Left ventricle myocardium inferior (tissue), 1 donor: Measurements from ENCODE around the gene HJV. TPM values are rescaled to one million over a fixed set of nuclear protein-coding genes. Genes with fewer than 3 reads are reported as not detected.

ENCODE experiments used
- DNase-seq: peaks from one replicate; pipeline ENCODE4 v3.0.0-alpha.2; 2020
- H3K27ac ChIP-seq: fragments of 200-600 bp; replicated peaks from 2 replicates; pipeline ENCODE4 v1.8.0; 2021
- H3K27me3 ChIP-seq: fragments of 200-600 bp; 2 replicates; pipeline ENCODE4 v1.8.0; 2021; ENCODE audit warnings: low read depth
- H3K36me3 ChIP-seq: fragments of 200-600 bp; 2 replicates; pipeline ENCODE4 v1.8.0; 2021
- H3K4me1 ChIP-seq: fragments of 200-600 bp; 2 replicates; pipeline ENCODE4 v1.8.0; 2021
- H3K4me3 ChIP-seq: fragments of 200-600 bp; 2 replicates; pipeline ENCODE4 v1.8.0; 2021; ENCODE audit warnings: mild to moderate bottlenecking, moderate library complexity
- H3K9me3 ChIP-seq: fragments of 200-600 bp; replicated peaks from 2 replicates; pipeline ENCODE4 v1.8.0; 2021
- intact Hi-C: fragments of 100-400 bp; cut with micrococcal nuclease; formaldehyde crosslinking; loops from one replicate; pipeline ENCODE4 v1.11.0; 2022
- total RNA-seq: library from RNA; stranded (reverse); fragmentation: NEBNext Ultra II Directional; extraction: Animal tissue kit (Norgen Biotek cat#: 25700); gene quantifications from one replicate; pipeline ENCODE4 v1.2.1, GENCODE V29; 2021
- TF ChIP-seq, protein P1 (sequence below): fragments of 200-600 bp; IDR thresholded peaks from 2 replicates; pipeline ENCODE4 v1.8.0; 2021; ENCODE audit warnings: antibody characterized with exemption, mild to moderate bottlenecking, borderline replicate concordance
- donor health status: DM: no; HTN: yes; CAD: no; lungs with severe emphysema.

The HJV gene
- total RNA-seq, 1 donor from 2014 or later = 90.3 TPM

DNA sequence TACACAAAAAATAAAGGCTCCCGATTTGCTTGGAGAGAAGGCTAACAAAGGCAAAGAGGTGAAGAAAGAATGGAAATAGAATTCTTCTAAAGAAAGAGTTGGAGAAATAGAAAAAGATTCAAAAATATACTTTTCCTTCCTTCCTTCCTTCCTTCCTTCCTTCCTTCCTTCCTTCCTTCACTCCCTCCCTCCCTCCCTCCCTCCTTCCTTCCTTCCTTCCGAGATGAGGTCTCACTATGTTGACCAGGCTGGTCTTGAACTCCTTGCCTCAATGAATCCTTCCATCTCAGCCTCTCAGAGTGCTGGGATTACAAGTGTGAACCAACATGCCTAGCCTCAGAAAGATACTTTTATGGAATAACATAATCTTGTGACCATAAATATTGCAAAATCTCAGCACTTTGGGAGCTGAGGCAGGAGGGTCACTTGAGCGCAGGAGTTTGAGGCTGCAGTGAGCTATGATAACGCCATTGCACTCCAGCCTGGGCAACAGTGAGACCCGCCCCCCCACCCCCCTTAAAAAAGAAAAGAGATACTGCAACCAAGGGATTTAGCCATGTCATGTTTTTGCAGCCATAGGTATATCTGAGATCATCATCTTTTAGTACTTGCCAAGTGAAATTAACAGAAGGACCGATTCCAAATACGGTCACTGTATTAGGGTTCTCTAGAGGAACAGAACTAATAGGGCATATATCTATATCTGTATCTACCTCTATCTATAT is 1.0 kb upstream of the HJV start:
- no peaks in the 10 kb centered on the region for H3K9me3 ChIP-seq
- H3K27me3 ChIP-seq = peaks cover 28% of the 10 kb centered on the region
- no peaks in the 10 kb centered on the region for H3K36me3 ChIP-seq
- H3K27ac ChIP-seq = peak overlapping the region; percentile 85
- DNase-seq = no peak
- peaks cover 22% of the 10 kb centered on the region for H3K4me1 ChIP-seq
- H3K4me3 ChIP-seq = no peak overlapping the region
- intact Hi-C loops = no loop called here
- TF ChIP-seq, protein P1, sequence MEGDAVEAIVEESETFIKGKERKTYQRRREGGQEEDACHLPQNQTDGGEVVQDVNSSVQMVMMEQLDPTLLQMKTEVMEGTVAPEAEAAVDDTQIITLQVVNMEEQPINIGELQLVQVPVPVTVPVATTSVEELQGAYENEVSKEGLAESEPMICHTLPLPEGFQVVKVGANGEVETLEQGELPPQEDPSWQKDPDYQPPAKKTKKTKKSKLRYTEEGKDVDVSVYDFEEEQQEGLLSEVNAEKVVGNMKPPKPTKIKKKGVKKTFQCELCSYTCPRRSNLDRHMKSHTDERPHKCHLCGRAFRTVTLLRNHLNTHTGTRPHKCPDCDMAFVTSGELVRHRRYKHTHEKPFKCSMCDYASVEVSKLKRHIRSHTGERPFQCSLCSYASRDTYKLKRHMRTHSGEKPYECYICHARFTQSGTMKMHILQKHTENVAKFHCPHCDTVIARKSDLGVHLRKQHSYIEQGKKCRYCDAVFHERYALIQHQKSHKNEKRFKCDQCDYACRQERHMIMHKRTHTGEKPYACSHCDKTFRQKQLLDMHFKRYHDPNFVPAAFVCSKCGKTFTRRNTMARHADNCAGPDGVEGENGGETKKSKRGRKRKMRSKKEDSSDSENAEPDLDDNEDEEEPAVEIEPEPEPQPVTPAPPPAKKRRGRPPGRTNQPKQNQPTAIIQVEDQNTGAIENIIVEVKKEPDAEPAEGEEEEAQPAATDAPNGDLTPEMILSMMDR = no peak

DNA sequence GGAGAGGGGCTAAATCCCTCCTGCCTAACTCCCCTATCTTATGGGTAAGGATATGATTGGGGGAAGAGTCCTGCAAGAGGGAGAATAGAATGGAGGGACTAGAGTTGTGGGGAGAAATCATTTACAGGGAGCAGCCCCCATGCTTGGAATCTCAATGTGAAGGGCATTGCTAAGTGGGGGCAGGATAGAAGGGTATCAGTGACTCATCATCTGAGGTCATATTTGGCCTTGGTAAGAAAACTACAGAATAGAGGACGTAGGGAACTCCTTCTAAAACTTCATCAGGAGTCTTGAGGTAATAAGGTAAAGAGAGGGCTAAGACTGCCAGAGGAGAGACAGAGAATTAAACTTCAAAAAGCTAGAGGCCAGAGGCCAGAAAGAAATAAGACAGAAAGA is 487 bp downstream of the HJV start:
- no peak for DNase-seq
- Histone ChIP-seq H3K36me3 (no peaks in the 10 kb centered on the region), H3K4me1 (peaks cover 22% of the 10 kb centered on the region), H3K27ac (peak overlapping the region; percentile 85), H3K4me3 (peak overlapping the region; percentile 61), H3K27me3 (peaks cover 28% of the 10 kb centered on the region), H3K9me3 (no peaks in the 10 kb centered on the region)
- intact Hi-C loops = no loop called here
- TF ChIP-seq, protein P1 = no peak

DNA sequence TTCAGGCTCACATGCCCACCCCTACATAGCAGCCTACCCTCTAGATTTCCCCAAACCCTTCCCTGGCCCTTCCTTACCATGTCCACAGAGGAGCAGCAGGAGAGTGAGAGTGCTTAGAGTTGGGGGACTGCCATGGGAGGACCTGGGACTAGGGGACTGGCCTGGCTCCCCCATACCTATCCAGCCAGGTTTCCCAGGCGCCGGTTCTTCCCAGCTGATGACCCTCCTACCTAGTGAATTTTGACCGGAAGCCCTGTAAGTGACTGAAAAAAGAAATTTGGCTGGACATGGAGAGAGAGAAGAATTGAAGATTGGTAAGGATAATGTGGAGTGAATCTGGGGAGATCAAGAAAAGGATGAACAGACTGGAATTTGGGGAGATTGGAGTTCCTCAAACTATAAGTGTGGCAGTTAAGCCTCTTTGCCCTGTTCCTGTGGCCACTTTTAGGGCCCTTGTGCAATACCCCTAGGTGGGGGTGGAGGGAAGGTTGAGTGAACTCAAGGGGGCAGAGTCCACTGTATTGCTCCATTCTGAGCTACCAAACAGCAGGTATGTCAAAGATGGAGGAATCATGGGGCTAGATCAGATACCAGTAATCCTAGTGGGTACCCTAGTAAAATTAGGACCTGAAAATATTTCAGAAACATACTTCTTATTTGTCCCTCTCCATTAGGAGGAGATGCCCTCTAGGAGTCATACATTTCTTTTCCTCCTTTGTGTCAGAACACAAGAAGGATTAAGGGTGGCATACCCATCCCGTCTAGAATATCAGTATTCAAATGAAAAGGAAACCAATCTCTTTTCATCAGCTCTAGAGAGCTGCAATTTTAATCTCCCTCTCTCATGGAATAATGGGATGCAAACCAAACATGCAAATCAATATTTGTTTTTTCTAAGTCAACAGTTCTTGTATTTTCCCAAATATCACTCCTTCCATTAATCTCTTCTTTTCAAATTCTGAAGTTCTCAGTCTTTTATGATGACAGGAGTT is 1.2 kb downstream of the HJV start:
- peaks cover 22% of the 10 kb centered on the region for H3K4me1 ChIP-seq
- TF ChIP-seq, protein P1 = no peak
- H3K27ac ChIP-seq = peak overlapping the region; percentile 85
- no peak for DNase-seq
- H3K36me3 ChIP-seq = no peaks in the 10 kb centered on the region
- intact Hi-C loops = no loop called here
- H3K4me3 ChIP-seq = peak overlapping the region; percentile 61
- no peaks in the 10 kb centered on the region for H3K9me3 ChIP-seq
- peaks cover 28% of the 10 kb centered on the region for H3K27me3 ChIP-seq

DNA sequence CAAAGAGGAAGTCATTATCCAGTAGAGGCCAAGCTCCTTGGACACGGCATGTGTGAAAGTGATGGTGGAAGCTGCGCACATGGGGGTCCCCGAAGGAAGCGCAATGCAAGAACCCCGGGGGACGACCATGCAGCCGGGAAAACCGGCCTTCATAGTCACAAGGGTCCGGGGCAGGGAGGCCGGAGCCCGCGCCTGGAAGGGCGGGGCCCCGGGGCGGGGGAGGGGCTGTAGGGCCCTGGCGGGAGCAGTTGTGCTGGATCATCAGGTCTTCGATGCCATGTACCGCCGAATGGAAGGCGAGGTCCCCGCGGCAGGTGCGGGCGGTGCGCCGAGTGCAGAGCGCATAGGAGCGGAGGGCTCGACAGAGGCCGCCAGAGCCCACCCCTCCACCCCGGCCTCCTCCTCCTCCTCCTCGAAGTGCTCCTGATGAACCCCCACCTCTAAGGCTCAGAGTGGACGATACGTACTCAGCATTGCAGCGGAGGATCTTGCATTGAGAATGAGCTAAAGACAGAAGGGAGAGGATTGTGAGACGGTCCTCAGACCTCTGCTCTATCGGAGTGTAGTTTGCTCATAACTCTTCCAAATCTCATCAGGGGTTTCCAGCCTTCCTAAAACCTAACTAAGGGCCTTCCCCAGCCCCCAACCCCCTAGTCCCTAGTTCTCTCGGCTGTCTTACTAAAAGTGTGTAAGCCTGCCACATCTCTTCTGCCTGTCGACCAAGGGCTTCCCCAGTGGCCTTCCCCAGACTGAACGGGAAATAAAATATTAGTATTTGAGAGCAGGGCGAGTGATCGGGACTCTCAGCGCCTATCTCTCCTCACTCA is 2.1 kb downstream of the HJV start:
- TF ChIP-seq, protein P1 = no peak
- no peak for DNase-seq
- Histone ChIP-seq H3K36me3 (no peaks in the 10 kb centered on the region), H3K9me3 (no peaks in the 10 kb centered on the region), H3K4me1 (peaks cover 22% of the 10 kb centered on the region), H3K27me3 (peaks cover 28% of the 10 kb centered on the region), H3K27ac (peak overlapping the region; percentile 85), H3K4me3 (peak overlapping the region; percentile 61)
- intact Hi-C loops = loop anchor here (10.0 kb wide), 1 partner anchor 125 kb away; no protein-coding TSS in a partner anchor

DNA sequence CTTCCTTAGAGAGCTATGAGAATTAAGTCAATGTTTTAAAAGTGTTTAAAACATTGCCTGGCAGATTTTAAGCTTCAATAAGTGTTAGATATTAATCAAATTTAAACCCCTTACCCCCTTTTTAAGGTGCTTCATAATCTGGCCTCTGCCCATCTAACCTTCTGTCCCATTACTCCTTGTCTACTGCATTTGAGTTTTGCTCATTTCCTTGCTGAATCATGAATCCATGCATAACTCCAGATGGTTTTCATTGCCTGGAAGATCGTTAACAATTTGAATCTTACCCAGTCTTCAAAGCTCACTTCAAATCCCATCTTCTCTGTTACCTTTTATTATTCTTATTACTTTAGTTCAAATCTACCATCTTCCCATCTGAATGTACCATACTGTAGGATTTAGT is 4.6 kb downstream of the HJV start:
- no peak for DNase-seq
- no peak overlapping the region for H3K27ac ChIP-seq
- peaks cover 28% of the 10 kb centered on the region for H3K27me3 ChIP-seq

More for the DNA sequence above, 4.6 kb downstream of the HJV start:
- Histone ChIP-seq H3K9me3 (no peaks in the 10 kb centered on the region), H3K4me3 (no peak overlapping the region), H3K4me1 (peaks cover 32% of the 10 kb centered on the region), H3K36me3 (no peaks in the 10 kb centered on the region)
- TF ChIP-seq, protein P1 = no peak
- intact Hi-C loops = loop anchor here (10.0 kb wide), 1 partner anchor 122 kb away; no protein-coding TSS in a partner anchor
